Calu3 (cell line): Measurements from ENCODE around the gene PRPH. TPM values are rescaled to one million over a fixed set of nuclear protein-coding genes. Genes with fewer than 3 reads are reported as not detected.
"Not testable (repeated sequence)": the region's sequence is repeated elsewhere in the genome, so short reads cannot be mapped to it uniquely, and the experiment has no call there.

Source experiments
- BruUV-seq: library from RNA; stranded (reverse); fragments of 400-500 nt; replicated peaks from 2 replicates; lab custom pipeline; 2021; lab: Mats Ljungman, UMichigan
- CTCF ChIA-PET: fragments of 300-600 bp; sonication (Branson Sonifier 250); formaldehyde crosslinking; loops from one replicate; lab custom pipeline; 2022; ENCODE audit warnings: antibody characterized with exemption; lab: Charles Lee
- DNase-seq: peaks from one replicate; pipeline ENCODE4 v3.0.0; 2022
- H3K27ac Mint-ChIP-seq: one replicate; pipeline ENCODE4 v1.8.0; 2022; ENCODE audit warnings: mixed read lengths; ENCODE audit not compliant: unreplicated experiment
- H3K27me3 Mint-ChIP-seq: one replicate; pipeline ENCODE4 v1.8.0; 2022; ENCODE audit warnings: mixed read lengths; ENCODE audit not compliant: unreplicated experiment
- H3K36me3 Mint-ChIP-seq: one replicate; pipeline ENCODE4 v1.8.0; 2022; ENCODE audit warnings: mild to moderate bottlenecking, moderate library complexity, mixed read lengths; ENCODE audit not compliant: insufficient read depth, unreplicated experiment
- H3K4me1 Mint-ChIP-seq: one replicate; pipeline ENCODE4 v1.8.0; 2022; ENCODE audit warnings: mild to moderate bottlenecking, low read depth, mixed read lengths; ENCODE audit not compliant: unreplicated experiment
- H3K4me3 Mint-ChIP-seq: one replicate; pipeline ENCODE4 v1.8.0; 2022; ENCODE audit warnings: mild to moderate bottlenecking, low read depth, moderate library complexity, mixed read lengths; ENCODE audit not compliant: unreplicated experiment
- H3K9me3 Mint-ChIP-seq: one replicate; pipeline ENCODE4 v1.8.0; 2022; ENCODE audit warnings: low read depth, mixed read lengths; ENCODE audit not compliant: unreplicated experiment
- CTCF ChIP-seq: fragments of 200-600 bp; IDR thresholded peaks from one replicate; pipeline ENCODE4 v1.8.0; 2022; ENCODE audit warnings: antibody characterized with exemption; ENCODE audit not compliant: unreplicated experiment
- intact Hi-C: fragments of 100-400 bp; cut with micrococcal nuclease; formaldehyde crosslinking; loops from one replicate; pipeline ENCODE4 v1.10.0; 2022; ENCODE audit not compliant: unreplicated experiment
- total RNA-seq: library from RNA; stranded (reverse); gene quantifications from 2 replicates; pipeline ENCODE4 v1.2.3, GENCODE V29; 2022

Gene PRPH
- total RNA-seq, 1 experiment from 2014 or later, result not detected

DNA sequence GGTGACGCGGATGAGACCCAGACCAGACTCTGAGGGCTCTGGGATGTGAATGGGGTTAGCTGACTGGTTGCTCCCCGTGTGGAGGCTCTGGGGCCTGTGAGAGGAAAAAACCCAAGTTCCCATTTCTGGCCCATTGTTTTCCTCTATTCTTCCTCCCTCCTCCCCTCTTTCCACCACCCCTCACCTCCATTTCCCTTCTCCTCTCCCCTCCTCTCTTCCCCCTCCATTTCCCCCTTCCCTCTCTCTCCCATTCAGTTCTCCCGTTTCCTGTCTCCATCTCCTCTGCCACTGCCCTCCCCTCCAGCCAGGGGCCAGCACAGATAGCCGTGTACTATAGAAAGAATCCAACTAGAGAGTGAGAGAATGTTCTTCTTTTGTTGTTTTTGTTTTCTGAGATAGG is 12.6 kb upstream of the PRPH start:
- Mint-ChIP-seq H3K27ac (no peak overlapping the region), H3K36me3 (peaks cover 5% of the 10 kb centered on the region)
- no TSS peak for BruUV-seq

GRCh38 chr12:49282740-49283375 is 12.1 kb upstream of the PRPH start:
- H3K4me3 Mint-ChIP-seq, H3K9me3 Mint-ChIP-seq, H3K36me3 Mint-ChIP-seq, intact Hi-C loops, CTCF ChIA-PET, H3K27ac Mint-ChIP-seq, H3K4me1 Mint-ChIP-seq, DNase-seq, BruUV-seq: not testable (repeated sequence)
- peaks cover 38% of the 10 kb centered on the region for H3K27me3 Mint-ChIP-seq

More for the DNA sequence above, 12.6 kb upstream of the PRPH start:
- intact Hi-C loops, result no loop called here
- H3K4me1 Mint-ChIP-seq, result no peaks in the 10 kb centered on the region
- DNase-seq, result no peak
- H3K27me3 Mint-ChIP-seq, result peaks cover 33% of the 10 kb centered on the region
- CTCF ChIA-PET, result no interaction called here
- H3K4me3 Mint-ChIP-seq, result no peak overlapping the region
- H3K9me3 Mint-ChIP-seq, result no peaks in the 10 kb centered on the region
- no peak for TF ChIP-seq CTCF

GRCh38 chr12:49283541-49284429 is 11.2 kb upstream of the PRPH start:
- Mint-ChIP-seq H3K27me3 (peaks cover 46% of the 10 kb centered on the region), H3K27ac (no peak overlapping the region), H3K9me3 (no peaks in the 10 kb centered on the region), H3K4me1 (no peaks in the 10 kb centered on the region), H3K36me3 (peaks cover 5% of the 10 kb centered on the region), H3K4me3 (no peak overlapping the region)
- DNase-seq, result no peak
- intact Hi-C loops, result no loop called here
- no TSS peak for BruUV-seq
- no peak for TF ChIP-seq CTCF
- CTCF ChIA-PET, result no interaction called here

DNA sequence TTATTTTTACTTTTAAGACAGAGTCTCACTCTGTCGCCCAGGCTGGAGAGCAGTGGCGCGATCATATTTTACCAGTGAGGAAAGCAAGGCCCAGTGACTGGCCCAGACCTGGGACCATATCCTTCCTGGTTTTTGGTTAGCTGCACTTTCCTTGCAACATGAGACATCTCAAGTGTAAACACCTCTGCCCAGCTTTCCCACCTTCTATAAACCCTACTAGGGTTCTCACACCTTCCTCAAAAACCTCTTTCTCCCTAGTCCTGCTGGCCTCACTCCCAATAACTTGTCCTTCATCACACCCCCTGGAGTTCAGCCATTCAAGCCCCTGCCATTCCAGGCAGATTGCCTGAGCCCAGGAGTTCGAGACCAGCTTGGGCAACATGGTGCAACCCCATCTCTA is 10.3 kb upstream of the PRPH start:
- H3K36me3 Mint-ChIP-seq, result peaks cover under 1% of the 10 kb centered on the region
- no peaks in the 10 kb centered on the region for H3K4me1 Mint-ChIP-seq
- no peak for TF ChIP-seq CTCF
- H3K27me3 Mint-ChIP-seq, result peaks cover 46% of the 10 kb centered on the region
- intact Hi-C loops, result no loop called here
- BruUV-seq, result no TSS peak
- H3K27ac Mint-ChIP-seq, result no peak overlapping the region
- H3K4me3 Mint-ChIP-seq, result no peak overlapping the region
- CTCF ChIA-PET, result no interaction called here
- no peaks in the 10 kb centered on the region for H3K9me3 Mint-ChIP-seq
- DNase-seq, result no peak
